PFSK-1 (cell line): ENCODE measurements around the gene OPTC.

Experiments
- FOXP2 ChIP-seq: optimal IDR thresholded peaks from 2 replicates; pipeline ENCODE3; 2011; ENCODE audit warnings: borderline replicate concordance, control low read depth, inconsistent platforms; ENCODE audit not compliant: insufficient read depth; ENCODE audit errors: extremely low read length, extremely low read depth
- POLR2AphosphoS5 ChIP-seq: IDR thresholded peaks from 2 replicates; pipeline ENCODE4 v1.6.1; 2012; ENCODE audit warnings: low read depth, mild to moderate bottlenecking, control low read depth, low read length, moderate library complexity
- TF ChIP-seq, protein P1 (sequence below), 2 experiments: IDR thresholded peaks; 2 replicates each; pipeline versions ENCODE4 v1.6.1 to v1.8.0; 2011 to 2012; ENCODE audit warnings: low read depth in 2 of 2, low read length in 2 of 2, control low read depth in 1 of 2, inconsistent platforms in 1 of 2, mild to moderate bottlenecking in 1 of 2, moderate library complexity in 1 of 2; ENCODE audit not compliant: insufficient read depth in 1 of 2

DNA sequence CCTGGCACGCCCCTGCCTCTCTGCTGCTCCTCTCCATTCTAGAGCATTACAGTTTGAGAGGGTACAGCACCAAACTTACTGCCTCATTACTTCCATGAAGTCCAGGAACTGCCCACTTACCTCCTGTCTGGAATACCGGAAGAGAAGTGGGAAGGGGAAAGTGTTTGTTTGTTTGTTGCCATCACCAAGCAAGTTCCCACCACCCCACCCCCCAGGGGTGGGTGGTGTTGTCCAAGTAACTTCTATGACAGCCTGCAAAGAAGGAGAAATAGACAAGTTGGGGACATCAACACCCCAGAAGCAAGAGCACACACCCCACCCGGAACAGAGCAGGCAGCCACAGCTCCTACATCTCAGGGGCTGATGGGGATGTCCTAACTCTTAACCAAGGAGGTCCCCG lies 18.0 kb downstream of the OPTC start:
- TF ChIP-seq POLR2AphosphoS5 (no peak), FOXP2 (no peak)
- TF ChIP-seq, protein P1, sequence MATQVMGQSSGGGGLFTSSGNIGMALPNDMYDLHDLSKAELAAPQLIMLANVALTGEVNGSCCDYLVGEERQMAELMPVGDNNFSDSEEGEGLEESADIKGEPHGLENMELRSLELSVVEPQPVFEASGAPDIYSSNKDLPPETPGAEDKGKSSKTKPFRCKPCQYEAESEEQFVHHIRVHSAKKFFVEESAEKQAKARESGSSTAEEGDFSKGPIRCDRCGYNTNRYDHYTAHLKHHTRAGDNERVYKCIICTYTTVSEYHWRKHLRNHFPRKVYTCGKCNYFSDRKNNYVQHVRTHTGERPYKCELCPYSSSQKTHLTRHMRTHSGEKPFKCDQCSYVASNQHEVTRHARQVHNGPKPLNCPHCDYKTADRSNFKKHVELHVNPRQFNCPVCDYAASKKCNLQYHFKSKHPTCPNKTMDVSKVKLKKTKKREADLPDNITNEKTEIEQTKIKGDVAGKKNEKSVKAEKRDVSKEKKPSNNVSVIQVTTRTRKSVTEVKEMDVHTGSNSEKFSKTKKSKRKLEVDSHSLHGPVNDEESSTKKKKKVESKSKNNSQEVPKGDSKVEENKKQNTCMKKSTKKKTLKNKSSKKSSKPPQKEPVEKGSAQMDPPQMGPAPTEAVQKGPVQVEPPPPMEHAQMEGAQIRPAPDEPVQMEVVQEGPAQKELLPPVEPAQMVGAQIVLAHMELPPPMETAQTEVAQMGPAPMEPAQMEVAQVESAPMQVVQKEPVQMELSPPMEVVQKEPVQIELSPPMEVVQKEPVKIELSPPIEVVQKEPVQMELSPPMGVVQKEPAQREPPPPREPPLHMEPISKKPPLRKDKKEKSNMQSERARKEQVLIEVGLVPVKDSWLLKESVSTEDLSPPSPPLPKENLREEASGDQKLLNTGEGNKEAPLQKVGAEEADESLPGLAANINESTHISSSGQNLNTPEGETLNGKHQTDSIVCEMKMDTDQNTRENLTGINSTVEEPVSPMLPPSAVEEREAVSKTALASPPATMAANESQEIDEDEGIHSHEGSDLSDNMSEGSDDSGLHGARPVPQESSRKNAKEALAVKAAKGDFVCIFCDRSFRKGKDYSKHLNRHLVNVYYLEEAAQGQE (IDR thresholded peaks at IDR 0.05; ENCODE audit: insufficient read depth in 1 of 2, low read depth in 2 of 2, low read length in 2 of 2), result no peak
